Natural killer cell (primary cell): Measurements from ENCODE around the gene SLC51A. TPM values are rescaled to one million over a fixed set of nuclear protein-coding genes. Genes with fewer than 3 reads are reported as not detected.

Experiments
- ATAC-seq, 3 donors: fragments of 150-1000 bp in 2 of 3; fragments of 200-7000 bp in 1 of 3; cut with Tn5 transposase; 1 replicate in 1 of 3; 2 replicates in 2 of 3; pipeline ENCODE4 v1.10.0; 2021; ENCODE audit warnings: mild to moderate bottlenecking in 2 of 3, moderate library complexity in 2 of 3
- DNase-seq, 2 donors: peaks; one replicate each; pipeline versions ENCODE4 v3.0.0 to v3.0.0-alpha.2; 2013 to 2021; ENCODE audit warnings: mixed read lengths in 1 of 2
- H3K27ac ChIP-seq: one replicate; pipeline ENCODE4 v1.5.1; 2013; ENCODE audit warnings: mild to moderate bottlenecking, low read length
- H3K27me3 ChIP-seq: one replicate; pipeline ENCODE4 v1.6.1; 2013; ENCODE audit warnings: low read length; ENCODE audit not compliant: control insufficient read depth, insufficient read depth
- H3K36me3 ChIP-seq: one replicate; pipeline ENCODE4 v1.6.1; 2013; ENCODE audit warnings: low read length; ENCODE audit not compliant: control insufficient read depth, insufficient read depth
- H3K4me1 ChIP-seq: one replicate; pipeline ENCODE4 v1.6.1; 2013; ENCODE audit warnings: low read length; ENCODE audit not compliant: control insufficient read depth, insufficient read depth
- H3K4me3 ChIP-seq: one replicate; pipeline ENCODE4 v1.5.1; 2013; ENCODE audit warnings: low read length
- H3K9me3 ChIP-seq: one replicate; pipeline ENCODE4 v1.6.1; 2013; ENCODE audit warnings: low read length; ENCODE audit not compliant: control insufficient read depth, insufficient read depth
- H3K27ac Mint-ChIP-seq, 2 donors: one replicate each; pipeline ENCODE4 v1.8.0; 2022; ENCODE audit warnings: mild to moderate bottlenecking in 2 of 2, mixed read lengths in 2 of 2, moderate library complexity in 1 of 2
- H3K27me3 Mint-ChIP-seq, 2 donors: one replicate each; pipeline ENCODE4 v1.8.0; 2022; ENCODE audit warnings: low read depth in 2 of 2, mixed read lengths in 2 of 2
- H3K36me3 Mint-ChIP-seq: one replicate; pipeline ENCODE4 v1.8.0; 2022; ENCODE audit warnings: mixed read lengths
- H3K4me1 Mint-ChIP-seq, 2 donors: one replicate each; pipeline ENCODE4 v1.8.0; 2022; ENCODE audit warnings: mixed read lengths in 2 of 2
- H3K4me3 Mint-ChIP-seq: one replicate; pipeline ENCODE4 v1.8.0; 2022; ENCODE audit warnings: mild to moderate bottlenecking, moderate library complexity, mixed read lengths
- H3K9me3 Mint-ChIP-seq, 2 donors: one replicate each; pipeline ENCODE4 v1.8.0; 2022; ENCODE audit warnings: mixed read lengths in 2 of 2
- CTCF ChIP-seq: fragments of 200-600 bp; IDR thresholded peaks from one replicate; pipeline ENCODE4 v1.8.0; 2022; ENCODE audit warnings: antibody characterized with exemption
- WGBS: methylation state at CpG from one replicate; pipeline ENCODE4 v1.1.7; 2013; ENCODE audit warnings: missing lambda C conversion rate; ENCODE audit not compliant: insufficient coverage; 5-methylcytosine and 5-hydroxymethylcytosine counted together
- intact Hi-C: fragments of 100-400 bp; cut with micrococcal nuclease; formaldehyde crosslinking; loops from one replicate; pipeline ENCODE4 v1.14.2; 2022
- total RNA-seq, 4 donors: library from RNA; stranded (reverse); fragments of 120-200 nt in 1 of 4; gene quantifications; one replicate each; pipeline versions ENCODE4 v1.2.3 to v1.2.4, GENCODE V29; 2013 to 2022

The SLC51A gene
- total RNA-seq, 3 donors from 2014 or later (not counting 1 experiment from before 2014, with no cell fraction given): not detected

DNA sequence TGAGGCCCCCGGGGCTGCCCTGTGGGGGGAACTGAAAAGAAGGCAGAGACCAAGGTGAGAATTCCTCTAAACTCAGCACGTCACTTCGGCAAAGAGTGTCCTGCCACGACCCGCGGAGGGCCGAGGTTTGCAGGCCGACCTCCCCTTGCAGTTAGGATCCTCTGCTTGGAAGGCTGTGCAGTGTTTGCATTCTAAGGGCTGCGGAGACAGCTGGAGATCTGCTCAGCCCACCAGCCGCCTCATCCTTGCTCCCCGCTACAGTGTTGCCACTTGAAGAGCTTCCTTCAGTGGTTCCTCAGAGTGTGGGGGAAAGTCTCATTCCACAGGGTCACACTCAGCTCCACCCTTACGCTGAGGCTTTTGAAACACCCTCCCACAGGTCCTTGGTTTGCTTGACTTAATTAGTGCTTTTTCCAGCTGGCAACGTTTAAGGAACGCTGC is 10.8 kb downstream of the SLC51A start:
- Histone ChIP-seq H3K27me3 (no peaks in the 10 kb centered on the region), H3K4me3 (no peak overlapping the region), H3K27ac (no peak overlapping the region), H3K36me3 (no peaks in the 10 kb centered on the region), H3K4me1 (no peaks in the 10 kb centered on the region), H3K9me3 (no peaks in the 10 kb centered on the region)
- no peaks in the 10 kb centered on the region for H3K9me3 Mint-ChIP-seq
- H3K4me1 Mint-ChIP-seq: no peaks in the 10 kb centered on the region
- no peaks in the 10 kb centered on the region for H3K36me3 Mint-ChIP-seq
- no peak overlapping the region for H3K4me3 Mint-ChIP-seq
- no peaks in the 10 kb centered on the region for H3K27me3 Mint-ChIP-seq
- 89% methylated on average over 14 of the region's 14 CpGs for WGBS
- DNase-seq: no peak
- intact Hi-C loops: no loop called here
- no peak overlapping the region for H3K27ac Mint-ChIP-seq
- ATAC-seq: no peak
- no peak for TF ChIP-seq CTCF

DNA sequence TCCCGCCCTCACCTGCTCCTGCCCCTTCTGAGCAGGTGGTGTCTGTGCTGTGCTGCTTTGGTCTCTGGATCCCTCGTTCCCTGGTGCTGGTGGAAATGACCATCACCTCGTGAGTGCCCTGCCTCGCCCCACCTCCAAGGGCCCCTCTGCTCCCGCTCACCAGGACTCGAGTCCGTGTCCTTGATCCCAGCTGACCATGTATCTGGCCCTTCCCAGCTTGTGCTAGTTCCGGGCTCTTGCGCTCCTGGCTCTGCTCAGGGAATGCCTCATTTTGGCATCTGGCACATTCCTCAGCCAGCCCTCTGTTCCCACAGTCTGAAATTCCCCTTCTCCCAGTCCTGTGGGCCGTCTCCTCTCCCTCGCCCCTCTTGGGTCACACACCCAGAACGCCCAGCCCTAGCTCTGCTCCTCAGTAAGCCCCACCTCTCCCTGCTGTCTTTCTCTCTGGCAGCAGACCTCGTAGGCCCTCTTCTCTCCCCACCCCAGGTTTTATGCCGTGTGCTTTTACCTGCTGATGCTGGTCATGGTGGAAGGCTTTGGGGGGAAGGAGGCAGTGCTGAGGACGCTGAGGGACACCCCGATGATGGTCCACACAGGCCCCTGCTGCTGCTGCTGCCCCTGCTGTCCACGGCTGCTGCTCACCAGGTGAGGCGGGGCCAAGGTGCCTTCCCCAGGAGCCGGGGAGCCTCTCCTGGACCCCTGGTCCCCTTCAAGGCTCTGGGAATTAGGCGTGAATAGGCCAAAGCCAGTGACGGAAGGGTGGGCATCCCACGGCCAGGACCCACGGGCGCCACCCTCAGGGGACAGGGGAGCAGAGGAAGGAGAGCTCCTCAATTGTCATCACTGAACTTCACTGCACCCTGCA is 11.5 kb downstream of the SLC51A start:
- Mint-ChIP-seq H3K4me1 (no peaks in the 10 kb centered on the region), H3K27ac (no peak overlapping the region), H3K9me3 (no peaks in the 10 kb centered on the region), H3K4me3 (no peak overlapping the region), H3K27me3 (no peaks in the 10 kb centered on the region), H3K36me3 (no peaks in the 10 kb centered on the region)
- TF ChIP-seq CTCF: no peak
- WGBS: 81% methylated on average over 23 of the region's 24 CpGs
- Histone ChIP-seq H3K4me1 (no peaks in the 10 kb centered on the region), H3K27me3 (no peaks in the 10 kb centered on the region), H3K27ac (no peak overlapping the region), H3K36me3 (no peaks in the 10 kb centered on the region), H3K9me3 (no peaks in the 10 kb centered on the region), H3K4me3 (no peak overlapping the region)
- ATAC-seq (no peak), DNase-seq (no peak)
- intact Hi-C loops: no loop called here

DNA sequence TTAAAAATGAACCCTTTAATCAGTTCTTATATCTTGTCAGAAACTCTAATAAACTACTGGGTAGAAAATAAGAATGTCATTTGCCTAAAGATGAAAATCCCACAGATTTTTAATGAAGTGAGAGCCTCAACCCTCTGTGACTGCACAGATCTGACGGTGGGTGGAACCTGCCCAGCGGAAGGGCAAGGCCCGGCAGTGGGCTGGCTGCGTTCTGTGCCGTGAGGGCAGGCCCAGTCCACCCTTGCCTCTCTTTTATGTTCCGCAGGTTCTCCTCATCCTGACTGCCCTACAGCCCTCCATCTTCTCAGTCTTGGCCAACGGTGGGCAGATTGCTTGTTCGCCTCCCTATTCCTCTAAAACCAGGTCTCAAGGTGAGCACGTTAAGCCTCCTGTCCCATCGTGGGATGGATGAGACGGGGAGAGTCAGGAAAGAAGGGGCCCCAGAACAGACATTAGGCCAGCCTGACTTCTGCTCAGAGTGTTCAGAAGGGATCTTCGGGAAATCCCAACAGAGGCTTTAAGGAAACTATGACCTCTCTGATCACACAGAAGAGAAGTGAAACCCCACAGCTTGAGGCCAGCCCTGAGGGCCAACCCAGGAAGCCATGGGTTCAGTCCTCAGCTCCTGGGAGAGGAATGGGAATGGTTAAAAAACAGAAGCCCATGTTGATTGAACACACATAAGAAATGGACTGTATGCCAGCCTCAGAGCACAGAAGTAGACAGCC is 16.0 kb downstream of the SLC51A start:
- H3K36me3 Mint-ChIP-seq: no peaks in the 10 kb centered on the region
- H3K27ac Mint-ChIP-seq: no peak overlapping the region
- intact Hi-C loops: no loop called here
- Histone ChIP-seq H3K9me3 (no peaks in the 10 kb centered on the region), H3K4me3 (no peak overlapping the region), H3K27me3 (no peaks in the 10 kb centered on the region), H3K36me3 (no peaks in the 10 kb centered on the region), H3K4me1 (peaks cover 6% of the 10 kb centered on the region), H3K27ac (no peak overlapping the region)
- TF ChIP-seq CTCF: no peak
- H3K4me1 Mint-ChIP-seq: peaks cover 22 to 25% of the 10 kb centered on the region in 2 donors
- ATAC-seq: no peak
- DNase-seq: no peak
- no peaks in the 10 kb centered on the region for H3K9me3 Mint-ChIP-seq
- WGBS: 92% methylated on average over 12 of the region's 12 CpGs
- H3K27me3 Mint-ChIP-seq: no peaks in the 10 kb centered on the region
- H3K4me3 Mint-ChIP-seq: no peak overlapping the region
